Transverse colon (tissue), 4 donors: ENCODE results near the gene ELF2. TPM values are rescaled to one million over a fixed set of nuclear protein-coding genes. Genes with fewer than 3 reads are reported as not detected.
A peak's percentile ranks its signal among the peaks of the same experiment; 100 is the strongest.

ENCODE experiments used
- DNase-seq: peaks from one replicate; pipeline ENCODE4 v3.0.0-alpha.2; 2019
- H3K27ac ChIP-seq, 4 donors: fragments of 200-600 bp; sonication (generic); 2 replicates each; pipeline ENCODE4 v1.5.1; 2016 to 2018; ENCODE audit warnings: inconsistent platforms in 4 of 4
- H3K27me3 ChIP-seq: fragments of 200-600 bp; sonication (generic); 2 replicates; pipeline ENCODE4 v1.5.1; 2017; ENCODE audit warnings: inconsistent platforms
- H3K36me3 ChIP-seq, 4 donors: fragments of 200-600 bp; sonication (generic); 2 replicates each; pipeline ENCODE4 v1.5.1; 2017 to 2019; ENCODE audit warnings: inconsistent platforms in 4 of 4
- H3K4me1 ChIP-seq, 4 donors: fragments of 200-600 bp; sonication (generic); 2 replicates each; pipeline ENCODE4 v1.5.1; 2017 to 2020; ENCODE audit warnings: inconsistent platforms in 4 of 4
- H3K4me3 ChIP-seq, 4 donors: fragments of 200-600 bp; sonication (generic); 1 replicate in 1 of 4; 2 replicates in 3 of 4; pipeline versions ENCODE4 v1.5.1 to v1.6.1; 2017 to 2019; ENCODE audit warnings: inconsistent platforms in 4 of 4
- H3K9me3 ChIP-seq, 2 donors: fragments of 200-600 bp; sonication (generic); 2 replicates each; pipeline ENCODE4 v1.5.1; 2017 to 2019; ENCODE audit warnings: inconsistent platforms in 2 of 2
- CTCF ChIP-seq, 5 experiments: fragments of 200-600 bp in 3 of 5; fragments of 450-650 bp in 2 of 5; sonication (generic) in 3 of 5; IDR thresholded peaks; 1 replicate in 2 of 5; 2 replicates in 3 of 5; pipeline ENCODE4 v1.5.1; 2016 to 2017; ENCODE audit warnings: antibody characterized with exemption in 5 of 5, inconsistent platforms in 3 of 5, mild to moderate bottlenecking in 2 of 5, moderate library complexity in 1 of 5
- EP300 ChIP-seq: sonication (generic); formaldehyde crosslinking; IDR thresholded peaks from one replicate; pipeline ENCODE4 v1.6.1; 2017; ENCODE audit warnings: antibody characterized with exemption, low read depth
- POLR2A ChIP-seq: fragments of 450-650 bp; IDR thresholded peaks from one replicate; pipeline ENCODE4 v1.6.1; 2016; ENCODE audit warnings: antibody characterized with exemption, mild to moderate bottlenecking, moderate library complexity
- POLR2AphosphoS5 ChIP-seq, 3 donors: sonication (generic); formaldehyde crosslinking; IDR thresholded peaks; one replicate each; pipeline ENCODE4 v1.6.1; 2016; ENCODE audit warnings: antibody characterized with exemption in 3 of 3
- WGBS, 2 donors: methylation state at CpG; one replicate each; pipeline ENCODE4 v1.1.5; 2018; ENCODE audit warnings: low coverage in 1 of 2; 5-methylcytosine and 5-hydroxymethylcytosine counted together
- in situ Hi-C, 4 donors: fragments of 200-750 bp; cut with MboI; loops; one replicate each; pipeline versions ENCODE4 v1.15.0 to v1.15.1; 2017; ENCODE audit warnings: low sequenced_read_pairs in 3 of 4, low pct_ligation_motif_present in 1 of 4, low pct_unique_long_range_greater_than_20kb in 1 of 4
- intact Hi-C: fragments of 100-400 bp; cut with DNase I; formaldehyde crosslinking; loops from one replicate; pipeline ENCODE4 v1.15.1; 2023; ENCODE audit warnings: low total_unique reads
- total RNA-seq, 4 donors: library from RNA; depleted of rRNA; stranded (reverse); fragments of >200 nt; gene quantifications; one replicate each; pipeline ENCODE4 v1.1.0, GENCODE V29; 2016

Gene ELF2
- total RNA-seq, 4 donors from 2014 or later, result 21.7 to 65.6 (median 41.8) TPM

GRCh38 chr4:139108567-139109128, 68.4 kb downstream of the ELF2 start:
- Histone ChIP-seq H3K4me1 (no peaks in the 10 kb centered on the region), H3K4me3 (no peak overlapping the region), H3K9me3 (no peaks in the 10 kb centered on the region), H3K27ac (no peak overlapping the region), H3K27me3 (no peaks in the 10 kb centered on the region), H3K36me3 (no peaks in the 10 kb centered on the region)
- 83 to 85% methylated on average over 6 of the region's 6 CpGs for WGBS, 2 donors
- TF ChIP-seq CTCF (IDR thresholded peaks at IDR 0.05), result no peak
- no peak for TF ChIP-seq POLR2A
- no peak for TF ChIP-seq POLR2AphosphoS5 (IDR thresholded peaks at IDR 0.05)
- TF ChIP-seq EP300, result no peak
- no peak for DNase-seq
- in situ Hi-C loops (loop anchor here in 1 of 4 donors (10.0 kb wide), 1 partner anchor 186 kb away; no protein-coding TSS in a partner anchor), intact Hi-C loops (no loop called here)

- TF ChIP-seq CTCF (IDR thresholded peaks at IDR 0.05) (peak; percentile 71 to 85 (median 78)), POLR2A (no peak), EP300 (no peak), POLR2AphosphoS5 (IDR thresholded peaks at IDR 0.05) (no peak)
- 5 to 13% methylated on average over 1 to 2 of the region's 2 CpGs for WGBS, 2 donors
- no peaks in the 10 kb centered on the region for H3K4me1 ChIP-seq
- no peaks in the 10 kb centered on the region for H3K27me3 ChIP-seq
- in situ Hi-C loops (loop anchor here in 1 of 4 donors (25.0 kb wide), 1 partner anchor 188 kb away; the partner anchor contains the start of gene MGARP), intact Hi-C loops (loop anchor here (2.0 kb wide), 1 partner anchor 195 kb away; no protein-coding TSS in a partner anchor)
- H3K4me3 ChIP-seq, result no peak overlapping the region
- peak; percentile 71 for DNase-seq
- H3K27ac ChIP-seq, result no peak overlapping the region
- no peaks in the 10 kb centered on the region for H3K36me3 ChIP-seq
- no peaks in the 10 kb centered on the region for H3K9me3 ChIP-seq
Measured at GRCh38 chr4:139099366-139099982, 77.5 kb downstream of the ELF2 start.

- Histone ChIP-seq H3K27me3 (no peaks in the 10 kb centered on the region), H3K27ac (no peak overlapping the region), H3K4me3 (no peak overlapping the region), H3K9me3 (no peaks in the 10 kb centered on the region), H3K36me3 (no peaks in the 10 kb centered on the region), H3K4me1 (no peaks in the 10 kb centered on the region)
- in situ Hi-C loops, result loop anchor here in 1 of 4 donors (25.0 kb wide), 1 partner anchor 195 kb away; the partner anchor contains the start of gene MGARP
- intact Hi-C loops, result no loop called here
- WGBS, 2 donors, result 83 to 87% methylated on average over 6 to 12 of the region's 12 CpGs
- TF ChIP-seq EP300 (no peak), CTCF (IDR thresholded peaks at IDR 0.05) (no peak), POLR2AphosphoS5 (IDR thresholded peaks at IDR 0.05) (no peak), POLR2A (no peak)
- DNase-seq, result no peak
Measured at GRCh38 chr4:139092271-139092670, 84.7 kb downstream of the ELF2 start.

- peak overlapping the region in 3 of 4 donors; percentile 64 to 86 (median 66) for H3K4me3 ChIP-seq
- H3K27ac ChIP-seq, result peak overlapping the region; percentile 94 to 100 (median 98)
- peaks cover 0 to 32% (median 19%) of the 10 kb centered on the region in 4 donors for H3K4me1 ChIP-seq
- WGBS, 2 donors, result 32 to 36% methylated on average over 5 of the region's 5 CpGs
- no peaks in the 10 kb centered on the region for H3K9me3 ChIP-seq
- TF ChIP-seq CTCF (IDR thresholded peaks at IDR 0.05) (peak in 2 of 5 experiments; percentile 15 to 32), POLR2AphosphoS5 (IDR thresholded peaks at IDR 0.05) (no peak)
- H3K36me3 ChIP-seq, result no peaks in the 10 kb centered on the region
- intact Hi-C loops, result loop anchor here (10.0 kb wide), 1 partner anchor 50 kb away; no protein-coding TSS in a partner anchor
- in situ Hi-C loops, result loop anchor here in 1 of 4 donors (25.0 kb wide), 1 partner anchor 202 kb away; the partner anchor contains the start of gene MGARP
- DNase-seq, result no peak
- no peaks in the 10 kb centered on the region for H3K27me3 ChIP-seq
Measured at GRCh38 chr4:139085141-139085540, 91.9 kb downstream of the ELF2 start.
